Lower leg skin (tissue), 3 donors: Measurements from ENCODE around the gene DLG5.

Experiments
- CTCF ChIP-seq, 3 donors: fragments of 450-650 bp; IDR thresholded peaks; one replicate each; pipeline ENCODE4 v1.5.1; 2016; ENCODE audit warnings: antibody characterized with exemption in 3 of 3, mild to moderate bottlenecking in 3 of 3, moderate library complexity in 2 of 3
- POLR2A ChIP-seq, 2 donors: fragments of 450-650 bp; IDR thresholded peaks; one replicate each; pipeline ENCODE4 v1.6.1; 2016 to 2017; ENCODE audit warnings: antibody characterized with exemption in 2 of 2, mild to moderate bottlenecking in 1 of 2, moderate library complexity in 1 of 2

GRCh38 chr10:77828377-77828776 is 98.2 kb downstream of the DLG5 start:
- no peak for TF ChIP-seq CTCF (IDR thresholded peaks at IDR 0.05)
- no peak for TF ChIP-seq POLR2A (IDR thresholded peaks at IDR 0.05)
